HCT116 (cell line): ENCODE results near the gene KMT2E.

ENCODE experiments used
- CEBPB ChIP-seq: IDR thresholded peaks from 2 replicates; pipeline ENCODE4 v1.6.1; 2012; ENCODE audit warnings: low read depth
- CTCF ChIP-seq, 3 experiments: fragments of 200-600 bp in 1 of 3; sonication (generic) in 1 of 3; IDR thresholded peaks in 2 of 3; conservative IDR thresholded peaks in 1 of 3; 2 replicates each; pipeline ENCODE4 v1.5.1; 2012 to 2017; ENCODE audit warnings: low read depth in 2 of 3, low read length in 2 of 3, antibody characterized with exemption in 1 of 3, borderline replicate concordance in 1 of 3, control low read depth in 1 of 3, mild to moderate bottlenecking in 1 of 3, mixed read lengths in 1 of 3, mixed run types in 1 of 3, moderate library complexity in 1 of 3; ENCODE audit not compliant: insufficient read depth in 1 of 3
- ELF1 ChIP-seq: IDR thresholded peaks from 2 replicates; pipeline ENCODE4 v1.6.1; 2012; ENCODE audit warnings: low read depth, borderline replicate concordance
- POLR2A ChIP-seq: IDR thresholded peaks from 2 replicates; pipeline ENCODE4 v1.7.0; 2011; ENCODE audit warnings: borderline replicate concordance; ENCODE audit not compliant: insufficient read depth, insufficient read length; ENCODE audit errors: extremely low read depth
- SIN3A ChIP-seq: IDR thresholded peaks from 2 replicates; pipeline ENCODE4 v1.6.1; 2012; ENCODE audit warnings: low read depth

- TF ChIP-seq POLR2A (no peak), ELF1 (no peak), CTCF (IDR thresholded peaks at IDR 0.05 in 2 of 3, conservative IDR thresholded peaks at IDR 0.05 in 1 of 3; ENCODE audit: borderline replicate concordance in 1 of 3, insufficient read depth in 1 of 3, low read depth in 2 of 3, low read length in 2 of 3) (no peak), CEBPB (no peak), SIN3A (no peak)
Observed at GRCh38 chr7:104993217-104993862, 20.7 kb upstream of the KMT2E start.
